Measurements from ENCODE around the gene C16orf90.
"Not testable (repeated sequence)": the region's sequence is repeated elsewhere in the genome, so short reads cannot be mapped to it uniquely, and the experiment has no call there.

C16orf90 gene

GRCh38 chr16:3479654-3480216, 15.6 kb downstream of the C16orf90 start:
- no peak for DNase-seq (ENCODE audit: low read depth)
- no peak for TF ChIP-seq CTCF (IDR thresholded peaks at IDR 0.05; ENCODE audit: low read depth, low read length, missing control alignments)
- H3K4me3 ChIP-seq (ENCODE audit: low read depth, low read length) = no peak overlapping the region

GRCh38 chr16:3478242-3478925, 16.9 kb downstream of the C16orf90 start:
- no peak for DNase-seq (ENCODE audit: low read depth)
- no peak for TF ChIP-seq CTCF (IDR thresholded peaks at IDR 0.05; ENCODE audit: low read depth, low read length, missing control alignments)
- no peak overlapping the region for H3K4me3 ChIP-seq (ENCODE audit: low read depth, low read length)

GRCh38 chr16:3476409-3476808, 18.9 kb downstream of the C16orf90 start:
- no peak for TF ChIP-seq CTCF (IDR thresholded peaks at IDR 0.05; ENCODE audit: low read depth, low read length, missing control alignments)
- no peak overlapping the region for H3K4me3 ChIP-seq (ENCODE audit: low read depth, low read length)
- DNase-seq (ENCODE audit: low read depth) = no peak

- H3K4me3 ChIP-seq (ENCODE audit: low read depth, low read length) = no peak overlapping the region
- DNase-seq (ENCODE audit: low read depth) = no peak
- no peak for TF ChIP-seq CTCF (IDR thresholded peaks at IDR 0.05; ENCODE audit: low read depth, low read length, missing control alignments)
Measured at GRCh38 chr16:3475604-3476375, 19.5 kb downstream of the C16orf90 start.

- not testable (repeated sequence) for H3K4me3 ChIP-seq (ENCODE audit: low read depth, low read length); DNase-seq (ENCODE audit: low read depth)
Measured at GRCh38 chr16:3474870-3475269, 20.4 kb downstream of the C16orf90 start.

- no peak overlapping the region for H3K4me3 ChIP-seq (ENCODE audit: low read depth, low read length)
- TF ChIP-seq CTCF (IDR thresholded peaks at IDR 0.05; ENCODE audit: low read depth, low read length, missing control alignments) = no peak
- no peak for DNase-seq (ENCODE audit: low read depth)
Measured at GRCh38 chr16:3474136-3474779, 21.0 kb downstream of the C16orf90 start.

- H3K4me3 ChIP-seq (ENCODE audit: low read depth, low read length); DNase-seq (ENCODE audit: low read depth): not testable (repeated sequence)
Measured at GRCh38 chr16:3473596-3473943, 21.7 kb downstream of the C16orf90 start.
